GM23248 (cell line): ENCODE data around the gene LBX2. TPM values are rescaled to one million over a fixed set of nuclear protein-coding genes. Genes with fewer than 3 reads are reported as not detected.
A peak's percentile ranks its signal among the peaks of the same experiment; 100 is the strongest.

Source experiments
- DNase-seq: peaks from one replicate; pipeline ENCODE4 v3.0.0-alpha.2; 2015
- H2AFZ ChIP-seq: fragments of 200-600 bp; sonication (generic); 2 replicates; pipeline ENCODE4 v1.6.1; 2016; ENCODE audit warnings: antibody characterized with exemption
- H3F3A ChIP-seq: fragments of 200-600 bp; sonication (generic); 2 replicates; pipeline ENCODE4 v1.6.1; 2016; ENCODE audit warnings: mild to moderate bottlenecking, antibody characterized with exemption, mixed run types; ENCODE audit not compliant: insufficient read depth
- H3K27ac ChIP-seq: fragments of 200-600 bp; sonication (generic); 2 replicates; pipeline ENCODE4 v1.5.1; 2016; ENCODE audit warnings: mild to moderate bottlenecking
- H3K27me3 ChIP-seq: fragments of 200-600 bp; sonication (generic); replicated peaks from 2 replicates; pipeline ENCODE4 v1.6.1; 2016; ENCODE audit warnings: mild to moderate bottlenecking; ENCODE audit not compliant: insufficient read depth
- H3K36me3 ChIP-seq: fragments of 200-600 bp; sonication (generic); 2 replicates; pipeline ENCODE4 v1.6.1; 2016; ENCODE audit warnings: low read depth, mild to moderate bottlenecking
- H3K4me1 ChIP-seq: fragments of 200-600 bp; sonication (generic); 2 replicates; pipeline ENCODE4 v1.6.1; 2016; ENCODE audit warnings: mild to moderate bottlenecking; ENCODE audit not compliant: insufficient read depth
- H3K4me2 ChIP-seq: fragments of 200-600 bp; sonication (generic); one replicate; pipeline ENCODE4 v1.6.1; 2016; ENCODE audit warnings: mild to moderate bottlenecking; ENCODE audit not compliant: unreplicated experiment
- H3K4me3 ChIP-seq: fragments of 200-600 bp; sonication (generic); 2 replicates; pipeline ENCODE4 v1.5.1; 2016; ENCODE audit warnings: mild to moderate bottlenecking
- H3K79me2 ChIP-seq: fragments of 200-600 bp; sonication (generic); 2 replicates; pipeline ENCODE4 v1.6.1; 2016; ENCODE audit warnings: mild to moderate bottlenecking; ENCODE audit not compliant: insufficient read depth
- H3K9ac ChIP-seq: fragments of 200-600 bp; sonication (generic); 2 replicates; pipeline ENCODE4 v1.6.1; 2016; ENCODE audit warnings: mild to moderate bottlenecking
- H3K9me2 ChIP-seq: fragments of 200-600 bp; sonication (generic); 2 replicates; pipeline ENCODE4 v1.6.1; 2016; ENCODE audit warnings: mixed run types, mild to moderate bottlenecking, moderate library complexity; ENCODE audit not compliant: insufficient read depth
- H3K9me3 ChIP-seq: fragments of 200-600 bp; sonication (generic); one replicate; pipeline ENCODE4 v1.6.1; 2017; ENCODE audit warnings: low read depth
- H4K20me1 ChIP-seq: fragments of 200-600 bp; sonication (generic); 2 replicates; pipeline ENCODE4 v1.6.0; 2016; ENCODE audit not compliant: insufficient read depth
- EZH2 ChIP-seq: fragments of 200-600 bp; sonication (generic); IDR thresholded peaks from 2 replicates; pipeline ENCODE4 v1.6.1; 2018; ENCODE audit warnings: antibody characterized with exemption, mild to moderate bottlenecking; ENCODE audit not compliant: insufficient read depth, poor library complexity, severe bottlenecking
- EZH2phosphoT487 ChIP-seq: fragments of 200-600 bp; sonication (generic); IDR thresholded peaks from 2 replicates; pipeline ENCODE4 v1.6.1; 2018; ENCODE audit warnings: antibody characterized with exemption, moderate library complexity, mild to moderate bottlenecking, low read depth; ENCODE audit not compliant: insufficient read depth
- WGBS, 2 experiments: methylation state at CpG; one replicate each; pipeline ENCODE4 v1.1.6; 2015 to 2017; ENCODE audit warnings: low lambda C conversion rate in 2 of 2, low coverage in 1 of 2; ENCODE audit errors: missing lambda C conversion rate in 2 of 2; 5-methylcytosine and 5-hydroxymethylcytosine counted together
- in situ Hi-C: fragments of 300-500 bp; cut with MboI; formaldehyde crosslinking; loops from 2 replicates; pipeline ENCODE4 v1.15.0; 2020
- polyA plus RNA-seq: library from polyadenylated mRNA; unstranded; fragments of >200 nt; fragmentation: Nextera tagmentation; extraction: Ambion mirVana; gene quantifications from 2 replicates; pipeline ENCODE4 v1.2.1, GENCODE V29; 2016
- total RNA-seq: library from RNA; depleted of rRNA; stranded (reverse); fragments of >200 nt; shearing (Covaris generic); gene quantifications from 2 replicates; pipeline ENCODE4 v1.2.3, GENCODE V29; 2014

LBX2 gene
- total and polyA plus RNA-seq, 2 experiments from 2014 or later: 1.1 to 4.6 TPM

DNA sequence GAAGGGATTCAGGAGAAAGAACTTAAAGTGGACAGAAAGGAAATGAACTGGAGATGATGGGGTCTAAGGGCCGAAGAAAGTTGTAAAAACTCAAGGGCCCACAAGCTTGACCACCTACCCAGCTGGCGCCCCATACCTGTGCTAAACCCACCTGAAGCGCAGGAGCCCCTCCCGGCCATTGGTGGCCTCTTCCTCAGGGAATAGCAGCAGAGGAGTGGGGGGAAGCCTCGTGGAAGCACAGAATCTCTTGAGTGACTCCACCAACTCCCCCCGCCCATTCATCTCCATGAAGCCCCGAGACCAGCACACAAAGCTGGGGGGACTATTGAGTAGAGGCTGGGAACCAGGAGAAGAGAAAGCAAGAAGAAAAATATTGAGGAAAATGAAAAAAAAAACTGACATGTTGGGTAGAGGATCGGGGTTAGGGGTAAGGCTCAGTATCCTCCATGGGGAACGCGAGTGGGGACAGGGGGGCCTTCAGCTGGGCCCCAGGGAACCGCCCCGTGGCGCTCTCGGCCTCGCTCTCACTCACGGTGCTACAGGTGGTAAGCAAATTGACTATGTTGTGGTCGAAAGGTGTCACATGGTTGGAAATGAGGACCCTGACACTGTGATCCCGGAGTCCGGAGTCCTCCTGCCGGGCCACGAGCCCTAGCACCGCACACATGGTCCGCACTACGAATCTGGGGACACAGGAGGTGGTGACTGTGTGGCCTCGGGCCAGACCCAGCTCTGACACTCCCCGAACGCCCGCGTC is 29.4 kb upstream of the LBX2 start:
- Histone ChIP-seq H3K4me3 (peak overlapping the region; percentile 80), H3K27me3 (no peaks in the 10 kb centered on the region), H3K36me3 (0 out of 2 replicates have a peak, but pooled peaks cover 11% of the 10 kb centered on the region), H3K27ac (peak overlapping the region; percentile 64), H3K4me2 (peak overlapping the region; percentile 83), H3K9me2 (no peaks in the 10 kb centered on the region), H2AFZ (peak overlapping the region; percentile 72), H3K9ac (peak overlapping the region; percentile 89), H4K20me1 (no peaks in the 10 kb centered on the region), H3K9me3 (no peaks in the 10 kb centered on the region), H3F3A (peaks cover 17% of the 10 kb centered on the region; the same call in 1 of the 2 replicates), H3K79me2 (peaks cover 51% of the 10 kb centered on the region), H3K4me1 (peaks cover 22% of the 10 kb centered on the region)
- TF ChIP-seq EZH2phosphoT487 (no peak), EZH2 (no peak)
- in situ Hi-C loops: no loop called here
- DNase-seq: no peak
- WGBS, 2 experiments: 11 to 13% methylated on average over 29 of the region's 29 CpGs

DNA sequence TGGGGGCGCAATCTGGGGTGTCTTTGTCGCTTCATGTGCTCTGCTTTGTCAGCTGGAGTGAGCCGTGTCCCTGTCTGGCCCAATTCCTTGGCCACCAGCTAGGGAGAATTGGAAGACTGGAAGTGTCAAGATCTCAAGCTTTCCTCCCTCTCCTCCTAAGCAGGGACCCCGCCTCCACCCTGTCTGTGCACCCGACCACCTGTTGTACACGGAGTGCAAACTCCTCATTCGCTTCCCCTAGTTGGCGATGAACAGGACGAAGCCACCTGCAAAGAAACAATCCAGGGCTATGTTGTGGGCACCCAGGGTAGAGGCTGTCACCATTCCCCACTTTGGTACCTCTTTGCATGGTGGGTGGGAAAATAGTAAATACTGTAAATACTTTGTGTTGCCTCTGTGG is 28.3 kb upstream of the LBX2 start:
- Histone ChIP-seq H3K4me3 (no peak overlapping the region), H4K20me1 (no peaks in the 10 kb centered on the region), H3F3A (peaks cover 15% of the 10 kb centered on the region; the same call in 1 of the 2 replicates), H3K4me1 (peaks cover 22% of the 10 kb centered on the region), H3K79me2 (peaks cover 51% of the 10 kb centered on the region), H3K9me2 (no peaks in the 10 kb centered on the region), H3K9me3 (no peaks in the 10 kb centered on the region), H3K27ac (no peak overlapping the region), H3K36me3 (0 out of 2 replicates have a peak, but pooled peaks cover 11% of the 10 kb centered on the region), H3K9ac (peak overlapping the region; percentile 89; the same call in 1 of the 2 replicates), H2AFZ (no peak overlapping the region), H3K27me3 (no peaks in the 10 kb centered on the region), H3K4me2 (no peak overlapping the region)
- TF ChIP-seq EZH2 (no peak), EZH2phosphoT487 (no peak)
- no peak for DNase-seq
- 94% methylated on average over 9 of the region's 9 CpGs for WGBS, 2 experiments
- in situ Hi-C loops: no loop called here

DNA sequence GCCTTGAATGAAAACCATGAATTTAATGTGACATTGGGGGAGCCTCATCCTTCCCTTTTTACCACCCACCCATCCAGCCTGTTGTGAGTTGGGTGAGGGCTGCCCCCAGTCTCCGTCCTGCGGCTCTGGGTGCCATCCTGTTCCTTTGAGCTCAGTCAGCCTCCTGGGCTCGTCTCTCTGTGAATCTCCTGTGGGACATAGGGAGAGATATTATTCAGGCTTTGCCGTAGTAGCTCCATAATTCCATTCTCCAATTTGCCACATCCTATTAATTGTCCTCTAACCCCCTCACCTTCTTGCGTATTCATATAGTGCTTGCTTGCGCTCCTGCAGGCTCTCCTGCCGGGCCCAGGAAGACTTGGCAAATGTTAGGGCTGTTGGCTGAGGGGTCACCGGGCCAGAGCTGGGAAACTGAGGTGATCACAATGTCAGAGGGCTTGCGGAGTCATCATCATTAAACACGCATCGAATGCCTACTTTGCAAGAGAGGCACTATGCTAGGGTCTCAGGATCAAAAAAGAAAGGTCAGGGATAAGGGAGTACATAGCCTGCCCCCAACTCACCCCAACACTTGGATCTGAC is 27.3 kb upstream of the LBX2 start:
- WGBS, 2 experiments: 93 to 95% methylated on average over 11 of the region's 11 CpGs
- Histone ChIP-seq H3K27me3 (no peaks in the 10 kb centered on the region), H3K9me2 (no peaks in the 10 kb centered on the region), H3K4me1 (peaks cover 18% of the 10 kb centered on the region), H3K36me3 (0 out of 2 replicates have a peak, but pooled peaks cover 11% of the 10 kb centered on the region), H3F3A (peaks cover 5% of the 10 kb centered on the region; the same call in 1 of the 2 replicates), H3K4me3 (no peak overlapping the region), H4K20me1 (no peaks in the 10 kb centered on the region), H3K9me3 (no peaks in the 10 kb centered on the region), H3K9ac (no peak overlapping the region), H3K27ac (no peak overlapping the region), H3K4me2 (no peak overlapping the region), H2AFZ (no peak overlapping the region), H3K79me2 (peaks cover 46% of the 10 kb centered on the region)
- TF ChIP-seq EZH2phosphoT487 (no peak), EZH2 (no peak)
- no peak for DNase-seq
- in situ Hi-C loops: no loop called here

DNA sequence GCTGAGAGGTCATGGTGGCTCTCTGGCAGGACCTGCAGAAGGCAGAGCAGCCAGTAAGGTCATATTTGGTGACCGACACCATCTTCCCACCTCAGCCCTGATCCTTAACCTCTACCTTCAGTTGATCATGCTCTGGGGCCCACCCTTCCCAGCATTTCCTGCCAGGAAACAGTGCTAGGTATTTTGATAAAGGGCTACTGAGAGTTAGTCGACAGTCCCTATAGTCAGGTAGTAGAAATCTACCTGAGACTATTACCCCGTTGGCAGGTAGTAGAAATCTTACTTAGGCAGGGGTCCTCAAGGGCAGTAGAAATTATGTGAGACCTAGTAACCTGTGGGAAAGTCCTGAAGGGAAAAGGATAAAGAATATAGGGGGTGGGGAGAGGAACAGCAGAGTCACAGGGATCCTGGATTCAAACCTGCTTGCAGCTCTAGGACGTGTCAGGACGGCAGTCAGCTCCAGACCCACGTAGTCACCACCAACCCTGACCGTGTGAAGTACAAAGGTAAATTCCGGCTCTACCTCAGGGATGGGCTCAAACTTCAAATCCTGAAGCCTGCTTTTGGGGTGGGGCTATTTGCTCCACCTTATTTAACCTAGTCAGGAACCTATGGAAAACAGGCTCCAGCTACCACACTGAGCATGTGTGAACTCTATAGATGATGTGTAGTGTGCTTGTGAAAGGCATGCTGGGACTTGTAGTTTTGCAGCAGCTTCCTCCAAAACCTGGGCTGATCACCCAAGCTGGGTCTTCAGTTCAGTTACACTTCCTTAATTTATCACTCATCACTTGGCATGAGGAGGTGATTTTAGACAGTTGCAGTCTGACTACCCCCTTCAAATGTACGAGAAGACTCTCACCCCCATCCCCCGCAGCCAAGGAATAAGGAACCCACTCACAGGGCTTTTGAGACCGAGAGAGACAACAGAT is 26.6 kb upstream of the LBX2 start, which contains the start of gene DQX1:
TSS of gene DQX1 (minus strand) at position 515 of the 932 bp plus-strand sequence. CDS start at position 13, 502 bp downstream.
- TF ChIP-seq EZH2 (no peak), EZH2phosphoT487 (no peak)
- Histone ChIP-seq H3K27ac (no peak within 1 kb of the TSS), H3K9ac (no peak within 1 kb of the TSS), H2AFZ (no peak within 1 kb of the TSS), H3K9me3 (no peaks in the 10 kb centered on the region), H3K9me2 (no peaks in the 10 kb centered on the region), H3K27me3 (no peaks in the 10 kb centered on the region), H3K79me2 (peaks cover 39% of the 10 kb centered on the region), H4K20me1 (no peaks in the 10 kb centered on the region), H3F3A (no peaks in the 10 kb centered on the region), H3K4me3 (no peak within 1 kb of the TSS), H3K4me1 (peaks cover 10% of the 10 kb centered on the region), H3K4me2 (no peak within 1 kb of the TSS), H3K36me3 (0 out of 2 replicates have a peak, but pooled peaks cover 11% of the 10 kb centered on the region)
- in situ Hi-C loops: no loop called here
- WGBS, 2 experiments: 87 to 89% methylated on average over 11 of the region's 11 CpGs
- peak; percentile 57 for DNase-seq
